Brain microvascular endothelial cell (primary cell): ENCODE data around the gene WDR47.
"Not testable (repeated sequence)": the region's sequence is repeated elsewhere in the genome, so short reads cannot be mapped to it uniquely, and the experiment has no call there.

Experiments
- DNase-seq: peaks from one replicate; pipeline ENCODE4 v3.0.0-alpha.2; 2020
- H3K27ac ChIP-seq: fragments of 250-450 bp; sonication (Bioruptor Pico); 2 replicates; pipeline ENCODE4 v1.5.1; 2020; ENCODE audit warnings: mild to moderate bottlenecking, moderate library complexity
- H3K27me3 ChIP-seq: fragments of 250-450 bp; sonication (Bioruptor Pico); replicated peaks from 2 replicates; pipeline ENCODE4 v1.5.1; 2020; ENCODE audit warnings: mild to moderate bottlenecking
- H3K36me3 ChIP-seq: fragments of 250-450 bp; sonication (Bioruptor Pico); replicated peaks from 2 replicates; pipeline ENCODE4 v1.5.1; 2020; ENCODE audit warnings: mild to moderate bottlenecking
- H3K4me3 ChIP-seq: 2 replicates; pipeline ENCODE4 v1.5.1; 2011; ENCODE audit warnings: low read depth, mild to moderate bottlenecking, control low read depth, low read length, moderate library complexity
- in situ Hi-C: cut with HindIII; loops from 2 replicates; pipeline ENCODE4 v1.10.0; 2017; ENCODE audit warnings: low sequenced_read_pairs, low pct_ligation_motif_present
- TF ChIP-seq, protein P1 (sequence below): IDR thresholded peaks from 2 replicates; pipeline ENCODE4 v1.5.1; 2011; ENCODE audit warnings: low read depth, mild to moderate bottlenecking, moderate library complexity, low read length, control low read depth, inconsistent platforms; ENCODE audit errors: missing control alignments

The WDR47 gene

DNA sequence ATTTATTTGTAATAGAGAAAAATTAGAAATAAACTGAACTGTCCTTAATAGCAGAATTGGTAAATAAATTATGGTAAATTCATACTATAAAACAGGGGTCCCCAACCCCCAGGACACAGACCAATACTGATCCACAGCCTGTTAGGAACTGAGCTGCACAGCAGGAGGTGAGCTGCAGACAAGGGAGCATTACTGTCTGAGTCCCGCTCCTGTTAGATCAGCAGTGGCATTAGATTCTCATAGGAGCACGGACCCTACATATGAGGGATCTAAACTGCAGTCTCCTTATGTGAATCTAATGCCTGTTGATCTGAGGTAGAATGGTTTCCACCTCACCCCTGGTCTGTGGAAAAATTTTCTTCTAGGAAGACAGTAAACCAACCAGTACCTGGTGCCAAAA lies 7.5 kb downstream of the WDR47 start:
- Histone ChIP-seq H3K36me3 (no peaks in the 10 kb centered on the region), H3K27ac (no peak overlapping the region), H3K4me3 (no peak overlapping the region), H3K27me3 (no peaks in the 10 kb centered on the region)
- no peak for DNase-seq
- TF ChIP-seq, protein P1, sequence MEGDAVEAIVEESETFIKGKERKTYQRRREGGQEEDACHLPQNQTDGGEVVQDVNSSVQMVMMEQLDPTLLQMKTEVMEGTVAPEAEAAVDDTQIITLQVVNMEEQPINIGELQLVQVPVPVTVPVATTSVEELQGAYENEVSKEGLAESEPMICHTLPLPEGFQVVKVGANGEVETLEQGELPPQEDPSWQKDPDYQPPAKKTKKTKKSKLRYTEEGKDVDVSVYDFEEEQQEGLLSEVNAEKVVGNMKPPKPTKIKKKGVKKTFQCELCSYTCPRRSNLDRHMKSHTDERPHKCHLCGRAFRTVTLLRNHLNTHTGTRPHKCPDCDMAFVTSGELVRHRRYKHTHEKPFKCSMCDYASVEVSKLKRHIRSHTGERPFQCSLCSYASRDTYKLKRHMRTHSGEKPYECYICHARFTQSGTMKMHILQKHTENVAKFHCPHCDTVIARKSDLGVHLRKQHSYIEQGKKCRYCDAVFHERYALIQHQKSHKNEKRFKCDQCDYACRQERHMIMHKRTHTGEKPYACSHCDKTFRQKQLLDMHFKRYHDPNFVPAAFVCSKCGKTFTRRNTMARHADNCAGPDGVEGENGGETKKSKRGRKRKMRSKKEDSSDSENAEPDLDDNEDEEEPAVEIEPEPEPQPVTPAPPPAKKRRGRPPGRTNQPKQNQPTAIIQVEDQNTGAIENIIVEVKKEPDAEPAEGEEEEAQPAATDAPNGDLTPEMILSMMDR, result no peak
- in situ Hi-C loops, result no loop called here

DNA sequence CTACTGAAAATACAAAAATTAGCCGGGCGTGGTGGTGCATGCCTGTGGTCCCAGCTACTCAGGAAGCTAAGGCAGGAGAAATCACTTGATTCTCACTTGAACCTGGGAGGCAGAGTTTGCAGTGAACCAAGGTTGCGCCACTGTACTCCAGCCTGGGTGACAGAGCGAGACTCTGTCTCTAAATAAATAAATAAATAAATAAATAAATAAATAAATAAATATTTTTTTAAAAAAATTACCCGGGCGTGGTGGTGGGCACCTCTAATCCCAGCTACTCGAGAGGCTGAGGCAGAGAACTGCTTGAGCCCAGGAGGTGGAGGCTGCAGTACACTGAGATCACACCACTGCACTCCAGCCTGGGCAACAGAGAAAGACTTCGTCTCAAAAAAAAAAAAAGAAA lies 12.4 kb downstream of the WDR47 start:
- in situ Hi-C loops, H3K27ac ChIP-seq, H3K4me3 ChIP-seq, H3K36me3 ChIP-seq, DNase-seq, H3K27me3 ChIP-seq: not testable (repeated sequence)

DNA sequence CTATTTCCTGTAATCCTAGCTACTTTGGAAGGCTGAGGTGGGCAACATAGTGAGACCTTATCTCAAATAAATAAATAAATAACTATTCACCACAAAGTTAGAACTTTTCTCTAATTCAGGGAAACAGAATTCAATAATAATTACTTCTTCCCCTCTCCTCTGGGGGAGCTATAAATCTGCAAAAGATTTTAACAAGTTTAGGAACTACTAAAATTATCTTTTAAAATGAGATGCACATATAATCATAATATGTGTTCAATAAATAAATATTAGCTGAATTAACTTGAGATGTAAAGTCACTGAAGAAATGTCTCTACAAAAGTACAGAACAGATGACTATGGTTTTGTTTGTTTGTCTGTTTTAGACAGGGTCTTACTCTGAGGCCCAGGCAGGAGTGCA lies 14.1 kb downstream of the WDR47 start:
- TF ChIP-seq, protein P1, result no peak
- Histone ChIP-seq H3K36me3 (no peaks in the 10 kb centered on the region), H3K4me3 (no peak overlapping the region), H3K27me3 (no peaks in the 10 kb centered on the region), H3K27ac (no peak overlapping the region)
- DNase-seq, result no peak
- in situ Hi-C loops, result no loop called here

DNA sequence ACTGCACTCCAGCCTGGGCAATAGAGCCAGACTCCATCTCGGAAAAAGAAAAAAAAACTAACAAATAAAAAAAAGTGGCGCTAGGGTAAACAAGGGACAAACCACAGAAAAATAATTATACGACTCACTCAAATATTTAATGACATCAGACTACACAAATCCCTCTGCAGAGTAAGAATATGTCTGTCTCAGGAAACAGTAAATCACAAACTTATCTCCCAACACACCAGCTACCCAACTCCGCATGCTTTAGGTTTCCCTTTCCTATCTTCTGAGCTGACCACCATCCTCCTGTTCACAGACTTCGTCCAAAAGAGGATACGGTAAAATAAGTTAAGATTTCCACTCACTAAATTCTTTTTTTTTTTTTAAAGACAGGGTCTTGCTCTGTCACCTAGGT lies 16.2 kb downstream of the WDR47 start:
- TF ChIP-seq, protein P1, result no peak
- Histone ChIP-seq H3K27ac (no peak overlapping the region), H3K27me3 (no peaks in the 10 kb centered on the region), H3K36me3 (no peaks in the 10 kb centered on the region), H3K4me3 (no peak overlapping the region)
- DNase-seq, result no peak
- in situ Hi-C loops, result no loop called here

DNA sequence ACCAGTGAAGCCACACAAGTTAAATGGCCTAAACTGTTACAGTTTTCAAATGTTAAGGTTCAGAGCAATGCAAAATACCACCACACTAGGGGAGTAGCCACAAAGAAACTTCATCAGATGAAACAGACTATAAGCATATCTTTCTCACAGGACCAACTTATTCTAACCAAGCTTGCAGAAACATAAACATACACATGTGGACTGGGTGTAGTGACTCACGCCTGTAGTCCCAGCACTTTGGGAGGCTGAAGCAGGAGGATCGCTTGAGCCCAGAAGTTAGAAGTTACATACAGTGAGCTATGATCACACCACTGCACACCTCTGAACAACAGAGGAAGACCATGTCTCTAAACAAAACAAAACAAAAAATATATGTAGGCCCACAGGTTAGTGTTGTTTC lies 17.3 kb downstream of the WDR47 start:
- no peaks in the 10 kb centered on the region for H3K36me3 ChIP-seq
- in situ Hi-C loops, result no loop called here
- H3K4me3 ChIP-seq, result no peak overlapping the region
- no peaks in the 10 kb centered on the region for H3K27me3 ChIP-seq
- TF ChIP-seq, protein P1, result no peak
- H3K27ac ChIP-seq, result no peak overlapping the region
- peak; percentile 7 for DNase-seq

DNA sequence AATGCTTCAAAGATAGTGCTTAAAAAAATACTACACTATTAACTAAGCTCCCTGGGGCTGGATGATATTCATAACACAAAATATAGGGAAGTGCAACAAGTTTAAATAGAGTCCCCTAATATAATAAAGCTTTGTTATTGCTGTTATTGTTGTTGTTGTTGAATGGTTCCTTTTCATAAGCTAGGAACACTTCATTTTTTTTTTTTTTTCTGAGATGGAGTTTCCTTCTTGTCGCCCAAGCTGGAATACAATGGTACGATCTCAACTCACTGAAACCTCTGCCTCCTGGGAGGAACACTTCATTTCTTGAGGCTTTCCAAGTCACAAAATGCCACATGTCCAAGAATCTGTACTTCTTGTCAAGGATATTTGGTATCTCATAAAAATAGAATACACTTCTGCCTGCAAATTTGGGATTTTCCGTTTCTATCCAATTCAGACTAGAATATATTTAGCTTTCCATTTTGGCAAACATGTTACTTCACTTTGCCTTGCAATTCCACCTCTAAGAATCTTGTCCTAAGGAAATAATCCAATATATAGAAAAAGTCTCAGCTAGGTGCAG lies 21.1 kb downstream of the WDR47 start:
- TF ChIP-seq, protein P1, result no peak
- Histone ChIP-seq H3K36me3 (no peaks in the 10 kb centered on the region), H3K4me3 (no peak overlapping the region), H3K27me3 (no peaks in the 10 kb centered on the region), H3K27ac (no peak overlapping the region)
- no peak for DNase-seq
- in situ Hi-C loops, result no loop called here

DNA sequence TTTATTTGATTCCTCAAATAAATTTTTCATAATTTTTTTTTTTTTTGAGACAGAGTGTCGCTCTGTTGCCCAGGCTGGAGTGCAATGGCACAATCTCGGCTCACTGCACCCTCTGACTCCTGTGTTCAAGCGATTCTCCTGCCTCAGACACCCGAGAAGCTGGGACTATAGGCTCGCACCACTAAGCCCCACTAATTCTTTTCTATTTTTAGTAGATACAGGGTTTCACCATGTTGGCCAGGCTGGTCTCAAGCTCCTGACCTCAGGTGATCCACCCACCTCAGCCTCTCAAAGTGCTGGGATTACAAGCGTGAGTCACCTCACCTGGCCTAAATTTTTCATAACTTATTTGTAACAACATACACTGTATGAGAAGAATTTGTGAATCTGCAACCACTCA lies 24.2 kb downstream of the WDR47 start:
- H3K27ac ChIP-seq, H3K4me3 ChIP-seq, H3K27me3 ChIP-seq, in situ Hi-C loops, DNase-seq: not testable (repeated sequence)
- peaks cover 14% of the 10 kb centered on the region for H3K36me3 ChIP-seq
